Left renal cortex interstitium (tissue), 4 donors: Measurements from ENCODE around the gene CPT1C. TPM values are rescaled to one million over a fixed set of nuclear protein-coding genes. Genes with fewer than 3 reads are reported as not detected.

Experiments
- DNase-seq, 4 donors: peaks; one replicate each; pipeline ENCODE4 v3.0.0-alpha.2; 2013; ENCODE audit warnings: low read depth in 4 of 4, low spot score in 2 of 4, missing footprints in 1 of 4
- polyA plus RNA-seq, 4 donors: library from polyadenylated mRNA; unstranded; fragments of 120-200 nt; gene quantifications; one replicate each; pipeline ENCODE4 v1.2.1, GENCODE V29; 2013; ENCODE audit not compliant: insufficient read length in 4 of 4

CPT1C gene
- polyA plus RNA-seq, 4 donors = 10.0 to 13.1 (median 11.3) TPM

GRCh38 chr19:49658566-49659442 lies 32.1 kb upstream of the CPT1C start:
- no peak for DNase-seq

GRCh38 chr19:49660338-49660961 lies 30.5 kb upstream of the CPT1C start:
- no peak for DNase-seq

- DNase-seq = no peak
Measured at GRCh38 chr19:49662011-49662410, 28.9 kb upstream of the CPT1C start.

- DNase-seq = no peak
Measured at GRCh38 chr19:49663224-49663623, 27.7 kb upstream of the CPT1C start.

GRCh38 chr19:49664171-49665035 lies 26.5 kb upstream of the CPT1C start:
- DNase-seq = peak in 1 of 4 donors; percentile 64

GRCh38 chr19:49665036-49665350 lies 25.9 kb upstream of the CPT1C start:
- no peak for DNase-seq

GRCh38 chr19:49665351-49666119 lies 25.4 kb upstream of the CPT1C start, which contains the start of the genes BCL2L12 and IRF3:
Gene BCL2L12, plus strand, starts transcription at chr19:49665933. Its CDS starts 760 bp downstream, at chr19:49666693.
Gene IRF3, minus strand, starts transcription at chr19:49665857. Its CDS starts 1,019 bp downstream, at chr19:49664838.
- peak; percentile 87 to 97 (median 92) for DNase-seq

GRCh38 chr19:49666120-49666444 lies 24.8 kb upstream of the CPT1C start:
- no peak for DNase-seq

- no peak for DNase-seq
Measured at GRCh38 chr19:49667473-49667872, 23.4 kb upstream of the CPT1C start.

GRCh38 chr19:49669516-49669915 lies 21.4 kb upstream of the CPT1C start:
- no peak for DNase-seq

- DNase-seq = no peak
Measured at GRCh38 chr19:49672131-49672919, 18.6 kb upstream of the CPT1C start.

GRCh38 chr19:49676136-49676783 lies 14.7 kb upstream of the CPT1C start:
- peak in 1 of 4 donors; percentile 98 for DNase-seq

GRCh38 chr19:49676784-49677230 lies 14.1 kb upstream of the CPT1C start:
- DNase-seq = peak; percentile 100

GRCh38 chr19:49677231-49677900 lies 13.6 kb upstream of the CPT1C start, which contains the start of gene PRMT1:
Gene PRMT1, plus strand, starts transcription at chr19:49677271. Its CDS starts 10 bp downstream, at chr19:49677281.
- no peak for DNase-seq

GRCh38 chr19:49677901-49678674 lies 12.8 kb upstream of the CPT1C start:
- DNase-seq = peak; percentile 66 to 88 (median 78)

GRCh38 chr19:49678985-49679770 lies 11.7 kb upstream of the CPT1C start:
- no peak for DNase-seq
